Upper lobe of left lung (tissue), 4 donors: ENCODE measurements around the gene SSNA1.

Source experiments
- CTCF ChIP-seq, 6 experiments: fragments of 450-650 bp in 4 of 6; fragments of 200-600 bp in 2 of 6; sonication (generic) in 2 of 6; IDR thresholded peaks; one replicate each; pipeline ENCODE4 v1.5.1; 2016 to 2019; ENCODE audit warnings: antibody characterized with exemption in 6 of 6
- EP300 ChIP-seq, 4 donors: sonication (generic); formaldehyde crosslinking; IDR thresholded peaks; one replicate each; pipeline ENCODE4 v1.5.1; 2017; ENCODE audit warnings: antibody characterized with exemption in 4 of 4, control low read depth in 2 of 4
- POLR2AphosphoS5 ChIP-seq, 2 donors: sonication (generic); formaldehyde crosslinking; IDR thresholded peaks; one replicate each; pipeline ENCODE4 v1.5.1; 2017; ENCODE audit warnings: antibody characterized with exemption in 2 of 2

- TF ChIP-seq CTCF (IDR thresholded peaks at IDR 0.05) (no peak), POLR2AphosphoS5 (IDR thresholded peaks at IDR 0.05) (no peak), EP300 (IDR thresholded peaks at IDR 0.05) (no peak)
Measured at GRCh38 chr9:137219757-137220316, 31.4 kb downstream of the SSNA1 start.
